Right lung (tissue), 10 donors: ENCODE results near the gene CLEC20A. TPM values are rescaled to one million over a fixed set of nuclear protein-coding genes. Genes with fewer than 3 reads are reported as not detected.

Experiments used
- DNase-seq, 2 donors: peaks; one replicate each; pipeline ENCODE4 v3.0.0-alpha.2; 2013
- long read RNA-seq, 8 donors: transcript quantifications; one replicate each; lab custom pipeline, GENCODE V29; 2026
- polyA plus RNA-seq, 5 donors: library from polyadenylated mRNA; unstranded; fragments of 120-200 nt; gene quantifications; one replicate each; pipeline versions ENCODE4 v1.2.1 to v1.2.3, GENCODE V29; 2013; ENCODE audit warnings: inconsistent platforms in 1 of 5, low replicate concordance in 1 of 5; ENCODE audit not compliant: insufficient read length in 5 of 5, insufficient read depth in 1 of 5

CLEC20A gene
- under 1 TPM; 0.11 to 0.31 (median 0.18) TPM for polyA plus RNA-seq
- long read RNA-seq, donor 1, partial matches to known transcripts = 0 of 1 reads
- long read RNA-seq, donor 1, other reads (novel, unspliced or antisense) = 0 of 1 reads
- long read RNA-seq, donor 2 = 0 reads
- long read RNA-seq, donor 3 = 0 reads
- long read RNA-seq, donor 4 = 0 reads
- long read RNA-seq, donor 5 = 0 reads
- long read RNA-seq, donor 6 = 0 reads
- long read RNA-seq, donor 7 = 0 reads
- long read RNA-seq, donor 8 = 0 reads

- no peak for DNase-seq
These were observed at the start of gene CLEC20A for GRCh38 chr1:178496410-178497135. CLEC20A (minus strand) TSS chr1:178496964; CDS start chr1:178496939, 25 bp downstream.

GRCh38 chr1:178544531-178544930, 47.8 kb upstream of the CLEC20A start:
- DNase-seq = no peak

- DNase-seq = no peak
These were observed 46.5 kb upstream of the CLEC20A start for GRCh38 chr1:178543290-178543607.

- DNase-seq = peak; percentile 88 to 89
These were observed 46.0 kb upstream of the CLEC20A start for GRCh38 chr1:178542554-178543289.

- DNase-seq = peak; percentile 40 to 45
These were observed 45.2 kb upstream of the CLEC20A start for GRCh38 chr1:178541829-178542553.

- DNase-seq = no peak
These were observed 44.6 kb upstream of the CLEC20A start for GRCh38 chr1:178541379-178541778.

- DNase-seq = no peak
These were observed 43.9 kb upstream of the CLEC20A start for GRCh38 chr1:178540646-178541045.

GRCh38 chr1:178540204-178540603, 43.4 kb upstream of the CLEC20A start:
- no peak for DNase-seq

- no peak for DNase-seq
These were observed 42.5 kb upstream of the CLEC20A start for GRCh38 chr1:178539291-178539690.

- DNase-seq = no peak
These were observed 41.6 kb upstream of the CLEC20A start for GRCh38 chr1:178538192-178538916.

GRCh38 chr1:178537382-178538090, 40.8 kb upstream of the CLEC20A start:
- no peak for DNase-seq

GRCh38 chr1:178536844-178537371, 40.1 kb upstream of the CLEC20A start:
- DNase-seq = peak; percentile 55 to 69

GRCh38 chr1:178536329-178536728, 39.6 kb upstream of the CLEC20A start:
- no peak for DNase-seq

- no peak for DNase-seq
These were observed 37.5 kb upstream of the CLEC20A start for GRCh38 chr1:178534137-178534868.

- no peak for DNase-seq
These were observed 36.6 kb upstream of the CLEC20A start for GRCh38 chr1:178533121-178533946.

- peak; percentile 67 to 78 for DNase-seq
These were observed 35.6 kb upstream of the CLEC20A start for GRCh38 chr1:178532392-178532791.

GRCh38 chr1:178531887-178532286, 35.1 kb upstream of the CLEC20A start:
- DNase-seq = peak in 1 of 2 donors; percentile 39

GRCh38 chr1:178530502-178530901, 33.7 kb upstream of the CLEC20A start:
- DNase-seq = no peak

GRCh38 chr1:178530037-178530402, 33.3 kb upstream of the CLEC20A start:
- no peak for DNase-seq
